Cortex of kidney (tissue), 1 donor: ENCODE data around the gene H1-8.
"Not testable (repeated sequence)": the region's sequence is repeated elsewhere in the genome, so short reads cannot be mapped to it uniquely, and the experiment has no call there.

Experiments used
- DNase-seq: peaks from one replicate; lab custom pipeline; 2025; lab: John Stamatoyannopoulos, UW

Gene H1-8

GRCh38 chr3:129543156-129543790 lies at the start of gene H1-8:
H1-8 (plus strand) TSS chr3:129543175; CDS start chr3:129543219, 44 bp downstream.
- DNase-seq, result no peak

GRCh38 chr3:129493206-129493605 lies 49.8 kb upstream of the H1-8 start:
- DNase-seq, result no peak

GRCh38 chr3:129494499-129494898 lies 48.5 kb upstream of the H1-8 start:
- DNase-seq, result not testable (repeated sequence)

GRCh38 chr3:129495006-129495639 lies 47.9 kb upstream of the H1-8 start:
- DNase-seq, result not testable (repeated sequence)

GRCh38 chr3:129497876-129498275 lies 45.1 kb upstream of the H1-8 start:
- DNase-seq, result not testable (repeated sequence)

- DNase-seq, result not testable (repeated sequence)
Observed at GRCh38 chr3:129498603-129499488, 44.1 kb upstream of the H1-8 start.

GRCh38 chr3:129499604-129500333 lies 43.2 kb upstream of the H1-8 start:
- not testable (repeated sequence) for DNase-seq

- DNase-seq, result no peak
Observed at GRCh38 chr3:129500334-129500658, 42.7 kb upstream of the H1-8 start.

- no peak for DNase-seq
Observed at GRCh38 chr3:129501630-129502029, 41.3 kb upstream of the H1-8 start.

GRCh38 chr3:129502641-129503408 lies 40.1 kb upstream of the H1-8 start:
- DNase-seq, result no peak

- DNase-seq, result no peak
Observed at GRCh38 chr3:129503471-129504291, 39.3 kb upstream of the H1-8 start.

GRCh38 chr3:129504471-129505100 lies 38.4 kb upstream of the H1-8 start:
- no peak for DNase-seq

- DNase-seq, result no peak
Observed at GRCh38 chr3:129505341-129505740, 37.6 kb upstream of the H1-8 start.

GRCh38 chr3:129506231-129506742 lies 36.7 kb upstream of the H1-8 start:
- no peak for DNase-seq

GRCh38 chr3:129507181-129507831 lies 35.7 kb upstream of the H1-8 start:
- no peak for DNase-seq

GRCh38 chr3:129512595-129512994 lies 30.4 kb upstream of the H1-8 start:
- DNase-seq, result no peak

- no peak for DNase-seq
Observed at GRCh38 chr3:129513705-129514104, 29.3 kb upstream of the H1-8 start.

GRCh38 chr3:129514110-129514509 lies 28.9 kb upstream of the H1-8 start:
- DNase-seq, result no peak

GRCh38 chr3:129514563-129514962 lies 28.4 kb upstream of the H1-8 start:
- DNase-seq, result no peak
